Umbilical cord (tissue), 2 donors: Measurements from ENCODE around the gene POU2F2. TPM values are rescaled to one million over a fixed set of nuclear protein-coding genes. Genes with fewer than 3 reads are reported as not detected.
"Not testable (repeated sequence)": the region's sequence is repeated elsewhere in the genome, so short reads cannot be mapped to it uniquely, and the experiment has no call there.

ENCODE experiments used
- DNase-seq: peaks from one replicate; pipeline ENCODE4 v3.0.0-alpha.2; 2015; ENCODE audit warnings: low spot score
- total RNA-seq: library from RNA; depleted of rRNA; stranded (reverse); fragments of >200 nt; gene quantifications from one replicate; pipeline ENCODE4 v1.2.3, GENCODE V29; 2014; ENCODE audit warnings: low replicate concordance; ENCODE audit not compliant: insufficient read depth

POU2F2 gene
- total RNA-seq, 1 donor from 2014 or later, result 2.9 TPM

DNA sequence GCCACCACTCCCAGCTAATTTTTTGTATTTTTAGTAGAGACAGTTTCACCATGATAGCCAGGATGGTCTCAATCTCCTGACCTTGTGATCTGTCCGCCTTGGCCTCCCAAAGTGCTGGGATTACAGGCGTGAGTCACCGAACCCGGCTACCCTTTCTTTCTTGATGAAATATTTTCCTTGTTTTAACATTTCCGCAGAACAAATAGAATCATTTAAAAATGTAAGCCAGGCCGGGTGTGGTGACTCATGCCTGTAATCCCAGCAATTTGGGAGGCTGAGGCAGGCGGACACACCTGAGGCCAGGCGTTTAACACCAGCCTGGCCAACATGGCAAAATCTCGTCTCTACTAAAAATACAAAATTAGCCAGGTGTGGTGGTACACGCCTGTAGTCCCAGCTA is 32.0 kb downstream of the POU2F2 start:
- not testable (repeated sequence) for DNase-seq

GRCh38 chr19:42099336-42099925 is 32.8 kb downstream of the POU2F2 start:
- no peak for DNase-seq

GRCh38 chr19:42098781-42099180 is 33.5 kb downstream of the POU2F2 start:
- DNase-seq, result no peak

DNA sequence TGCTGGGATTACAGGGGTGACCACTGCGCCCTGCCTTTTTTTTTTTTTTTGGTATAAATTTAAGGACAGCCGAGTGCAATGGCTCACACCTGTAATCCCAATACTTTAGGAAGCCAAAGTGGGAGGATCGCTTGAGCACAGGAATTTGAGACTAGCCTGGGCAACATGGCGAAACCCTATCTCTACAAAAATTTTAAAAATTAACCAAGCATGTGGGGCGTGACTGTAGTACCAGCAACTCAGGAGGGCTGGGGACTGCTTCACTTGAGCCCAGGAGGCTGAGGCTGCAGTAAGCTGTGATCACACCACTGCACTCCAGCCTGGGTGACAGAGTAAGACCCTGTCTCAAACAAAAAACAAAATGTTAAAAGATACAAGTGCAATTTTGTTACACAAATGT is 34.8 kb downstream of the POU2F2 start:
- no peak for DNase-seq

DNA sequence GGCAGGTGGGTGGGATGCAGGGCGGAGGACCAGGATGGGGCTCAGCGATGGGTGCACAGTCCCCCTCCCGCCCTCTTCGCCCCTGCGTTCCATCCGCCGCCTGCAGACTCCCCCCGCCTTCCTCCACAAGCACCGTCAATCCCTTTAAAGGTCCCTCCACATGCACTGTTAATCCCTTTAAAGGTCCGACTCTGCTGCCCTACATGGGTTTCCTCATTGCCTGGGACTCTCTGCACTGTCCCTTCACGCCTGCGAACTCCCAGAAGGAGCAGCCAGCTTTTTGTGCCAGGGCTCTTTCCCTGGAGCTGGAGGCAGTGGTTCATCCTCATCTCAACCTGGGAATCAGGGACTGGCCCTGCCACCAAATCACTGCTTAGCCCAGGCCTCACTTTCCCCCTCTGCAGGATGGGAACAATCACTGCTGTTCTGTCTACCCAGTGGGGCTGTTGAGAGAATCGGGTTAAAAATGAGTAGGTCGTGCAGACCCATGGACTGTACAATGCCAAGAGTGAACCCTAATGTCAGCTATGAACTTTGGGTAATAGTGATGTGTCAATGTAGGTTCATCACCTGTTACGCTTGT is 35.9 kb downstream of the POU2F2 start:
- no peak for DNase-seq

GRCh38 chr19:42095814-42096230 is 36.4 kb downstream of the POU2F2 start:
- no peak for DNase-seq

GRCh38 chr19:42095142-42095813 is 37.0 kb downstream of the POU2F2 start:
- no peak for DNase-seq

DNA sequence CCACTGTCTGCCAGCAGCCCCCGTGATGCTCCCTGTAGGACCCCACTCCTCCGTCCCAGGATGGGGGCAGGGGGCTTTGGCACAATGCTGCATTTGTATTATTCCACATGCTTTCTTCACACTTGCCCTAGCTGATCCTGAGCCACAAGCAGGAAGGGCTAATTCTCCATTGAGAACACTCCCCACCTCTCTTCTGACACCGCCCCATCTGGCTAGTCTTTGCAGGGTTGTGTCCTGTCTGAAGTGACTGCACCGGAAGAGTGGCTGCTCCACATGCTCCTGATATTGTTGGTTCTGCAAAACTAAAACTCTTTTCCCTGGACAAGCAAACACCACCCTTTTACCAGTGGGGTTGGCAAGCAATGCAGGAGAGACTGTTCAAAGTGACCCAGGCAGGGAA is 38.3 kb downstream of the POU2F2 start:
- no peak for DNase-seq

- DNase-seq, result no peak
These were observed 38.7 kb downstream of the POU2F2 start for GRCh38 chr19:42093505-42093904.

- no peak for DNase-seq
These were observed 39.9 kb downstream of the POU2F2 start for GRCh38 chr19:42092350-42092749.

GRCh38 chr19:42091742-42092141 is 40.5 kb downstream of the POU2F2 start:
- no peak for DNase-seq

- no peak for DNase-seq
These were observed 40.9 kb downstream of the POU2F2 start for GRCh38 chr19:42091300-42091699.

GRCh38 chr19:42090672-42091071 is 41.6 kb downstream of the POU2F2 start:
- no peak for DNase-seq

GRCh38 chr19:42089772-42090171 is 42.5 kb downstream of the POU2F2 start:
- no peak for DNase-seq

- no peak for DNase-seq
These were observed 43.0 kb downstream of the POU2F2 start for GRCh38 chr19:42089191-42089750.

GRCh38 chr19:42088471-42089190 is 43.6 kb downstream of the POU2F2 start:
- DNase-seq, result no peak

- DNase-seq, result no peak
These were observed 45.3 kb downstream of the POU2F2 start for GRCh38 chr19:42086770-42087550.

DNA sequence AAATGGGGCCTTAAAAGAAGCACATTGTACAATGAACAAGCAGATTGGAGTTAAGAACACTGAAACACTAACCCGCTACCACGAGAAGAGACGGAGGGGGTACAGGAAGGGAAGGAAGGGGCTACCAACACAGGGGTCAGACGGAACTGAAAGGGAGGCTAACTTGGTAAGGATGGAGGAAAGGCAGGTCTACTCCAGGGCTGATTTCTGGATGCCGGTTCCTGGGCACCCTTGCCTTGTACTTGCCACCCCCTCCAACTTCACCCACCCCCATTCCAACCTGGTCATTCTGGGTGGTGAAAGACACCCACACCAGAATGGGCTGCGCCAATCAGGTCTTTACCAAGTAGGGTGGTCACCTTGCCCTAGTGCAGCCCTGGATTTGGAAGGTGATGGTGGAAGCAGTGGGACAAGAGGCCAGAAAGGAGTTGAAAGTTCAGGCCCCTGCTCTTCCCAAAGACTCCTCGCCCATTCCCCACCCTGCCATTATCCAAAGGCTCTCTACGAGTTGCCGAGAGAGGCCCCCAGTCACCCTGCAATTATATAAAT is 46.0 kb downstream of the POU2F2 start:
- no peak for DNase-seq

GRCh38 chr19:42083537-42083936 is 48.7 kb downstream of the POU2F2 start:
- no peak for DNase-seq

GRCh38 chr19:42081584-42082203 is 50.6 kb downstream of the POU2F2 start:
- peak; percentile 25 for DNase-seq
